UCSD-AML1 (cell line): ENCODE data around the gene UFSP1.
"Not testable (repeated sequence)": the region's sequence is repeated elsewhere in the genome, so short reads cannot be mapped to it uniquely, and the experiment has no call there.

Experiments
- DNase-seq: peaks from one replicate; lab custom pipeline; 2025; ENCODE audit not compliant: unreplicated experiment; lab: John Stamatoyannopoulos, UW

UFSP1 gene

DNA sequence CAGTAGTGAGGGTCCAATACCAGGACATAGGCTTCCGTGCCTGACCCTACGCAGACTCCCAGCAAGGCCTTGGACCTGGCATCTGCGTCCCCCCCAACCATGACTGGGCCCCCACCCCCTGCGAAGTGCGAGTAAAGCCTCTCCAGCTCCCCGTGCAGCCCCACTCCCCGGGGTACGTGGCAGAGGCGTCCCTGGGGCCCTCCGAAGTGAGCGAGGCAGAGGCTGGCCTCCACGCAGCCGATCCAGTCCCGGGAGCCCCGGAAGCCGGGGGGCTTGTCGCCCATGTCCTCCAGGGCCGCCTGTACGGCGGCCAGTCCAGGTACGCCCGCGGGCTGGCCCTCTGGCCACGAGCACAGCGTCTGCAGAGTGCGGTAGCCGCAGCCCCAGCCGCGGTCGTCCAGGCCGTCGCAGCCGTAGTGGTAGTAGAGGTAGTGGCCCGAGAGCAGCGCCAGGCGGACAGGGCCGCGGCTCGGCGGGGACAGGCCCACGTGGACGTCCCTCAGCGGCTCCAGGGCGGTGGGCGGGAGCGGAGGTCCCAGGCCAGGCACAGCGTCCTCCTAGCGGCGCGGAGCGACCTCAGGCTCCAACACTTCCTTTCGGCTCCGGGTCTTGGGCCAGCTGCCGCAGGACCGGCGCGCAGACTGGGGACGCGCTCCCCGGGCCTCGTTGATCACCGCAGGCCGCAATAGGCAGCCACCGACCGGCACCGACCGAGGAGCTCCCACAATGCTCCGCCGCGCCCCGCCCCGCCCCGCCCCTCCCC, at the start of gene UFSP1:
UFSP1 (minus strand) TSS at position 728 of the 763 bp plus-strand sequence; CDS start at position 284, 444 bp downstream.
- DNase-seq, result no peak

DNA sequence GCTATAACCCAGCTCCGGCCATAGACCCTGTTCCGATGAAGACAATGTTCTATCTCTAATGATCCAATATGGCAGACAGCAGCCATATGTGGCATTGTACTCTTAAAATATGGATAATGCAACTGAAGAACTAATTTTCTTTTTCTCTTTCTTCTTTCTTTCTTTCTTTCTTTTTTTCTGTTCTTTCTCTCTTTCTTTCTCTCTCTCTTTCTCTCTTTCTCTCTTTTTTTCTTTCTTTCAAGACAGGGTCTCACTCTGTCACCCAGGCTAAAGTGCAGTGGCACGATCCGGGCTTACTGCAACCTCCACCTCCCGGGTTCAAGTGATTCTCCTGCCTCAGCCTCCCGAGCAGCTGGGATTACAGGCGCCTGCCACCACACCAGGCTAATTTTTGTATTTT, 46.7 kb upstream of the UFSP1 start:
- DNase-seq, result not testable (repeated sequence)

DNA sequence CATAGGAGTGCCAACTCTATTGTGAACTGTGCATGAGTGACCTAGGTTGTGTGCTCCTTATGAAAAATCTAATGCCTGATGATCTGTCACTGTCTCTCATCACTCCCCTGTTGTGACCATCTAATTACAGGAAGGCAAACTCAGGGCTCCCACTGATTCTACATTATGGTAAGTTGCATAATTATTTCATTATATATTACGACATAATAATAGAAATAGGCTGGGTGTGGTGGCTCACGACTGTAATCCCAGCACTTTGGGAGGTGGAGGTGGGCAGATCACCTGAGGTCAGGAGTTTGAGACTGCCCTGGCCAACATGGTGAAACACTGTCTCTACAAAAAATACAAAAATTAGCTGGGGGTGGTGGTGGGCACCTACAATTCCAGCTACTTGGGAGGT, 45.9 kb upstream of the UFSP1 start:
- not testable (repeated sequence) for DNase-seq

DNA sequence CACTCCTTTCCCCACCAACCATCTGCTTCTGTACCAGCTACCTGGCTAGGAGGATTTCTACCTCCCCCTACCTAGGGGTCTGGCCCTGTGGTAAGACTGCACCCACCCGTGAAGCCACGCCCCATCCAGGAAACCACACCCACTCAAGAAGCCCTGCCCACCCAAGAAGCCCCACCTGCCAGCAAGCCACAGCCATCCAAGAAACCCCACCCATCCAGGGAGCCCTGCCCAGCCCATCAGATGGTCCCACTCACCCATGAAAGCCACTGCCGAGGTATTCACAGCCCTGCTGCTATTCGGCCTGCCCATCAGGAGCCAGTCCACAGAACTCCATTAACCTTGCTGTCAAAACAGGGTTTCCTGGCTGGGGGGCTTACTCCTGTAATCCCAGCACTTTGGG, 44.2 kb upstream of the UFSP1 start:
- DNase-seq, result no peak

DNA sequence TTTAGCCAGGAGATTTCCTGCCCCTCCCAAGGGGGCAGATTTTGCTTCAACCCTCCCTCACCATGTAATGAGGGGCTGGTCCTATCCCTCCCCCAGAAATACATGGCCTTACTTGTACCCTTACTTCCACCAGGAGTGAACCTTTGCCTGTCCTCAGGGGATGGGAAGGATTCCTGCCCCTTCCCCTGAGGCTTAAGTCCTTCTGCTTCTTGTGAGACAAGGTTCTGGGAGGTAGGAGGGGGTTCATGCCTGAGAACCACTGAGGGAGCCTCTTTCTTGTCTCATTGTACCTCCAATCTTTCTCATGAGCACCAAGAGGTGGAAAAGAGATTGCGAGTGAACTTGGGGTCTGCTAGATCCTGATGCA, 40.3 kb upstream of the UFSP1 start:
- DNase-seq, result no peak

DNA sequence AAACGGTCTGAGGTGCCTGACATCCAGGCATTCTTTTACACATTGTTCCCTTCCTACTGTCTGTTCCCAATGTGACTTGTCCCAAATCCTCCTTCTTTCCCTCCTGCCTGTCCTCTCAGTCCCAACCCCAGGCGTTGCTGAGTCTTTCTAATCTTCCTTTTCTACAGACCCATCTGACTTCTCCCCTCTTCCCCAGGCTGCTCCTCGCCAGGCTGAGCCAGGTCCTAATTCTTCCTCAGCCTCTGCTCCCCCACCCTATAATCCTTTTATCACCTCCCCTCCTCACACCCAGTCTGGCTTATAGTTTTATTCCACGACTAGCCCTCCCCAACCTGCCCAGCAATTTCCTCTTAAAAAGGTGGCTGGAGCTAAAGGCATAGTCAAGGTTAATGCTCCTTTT, 34.1 kb upstream of the UFSP1 start:
- not testable (repeated sequence) for DNase-seq

DNA sequence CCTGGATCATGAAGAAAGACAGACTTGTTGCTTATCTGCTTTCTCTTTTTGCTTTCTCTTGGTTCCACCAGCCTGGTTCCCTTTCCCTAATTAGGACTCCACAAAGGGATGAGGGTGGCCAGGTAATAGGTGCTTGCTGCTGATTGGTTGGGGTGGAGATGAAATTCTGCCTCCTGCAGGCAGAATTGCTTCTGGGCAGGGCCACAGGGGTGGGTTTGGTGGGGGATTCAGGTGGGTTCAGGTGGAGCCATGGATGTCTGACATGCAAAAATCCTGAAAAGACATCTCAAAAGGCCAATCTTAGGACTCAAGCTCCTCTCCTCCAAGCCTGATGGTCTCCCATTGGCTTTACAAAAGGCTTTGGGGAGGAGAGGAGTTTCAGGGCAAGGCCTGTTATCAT, 31.5 kb upstream of the UFSP1 start:
- no peak for DNase-seq

DNA sequence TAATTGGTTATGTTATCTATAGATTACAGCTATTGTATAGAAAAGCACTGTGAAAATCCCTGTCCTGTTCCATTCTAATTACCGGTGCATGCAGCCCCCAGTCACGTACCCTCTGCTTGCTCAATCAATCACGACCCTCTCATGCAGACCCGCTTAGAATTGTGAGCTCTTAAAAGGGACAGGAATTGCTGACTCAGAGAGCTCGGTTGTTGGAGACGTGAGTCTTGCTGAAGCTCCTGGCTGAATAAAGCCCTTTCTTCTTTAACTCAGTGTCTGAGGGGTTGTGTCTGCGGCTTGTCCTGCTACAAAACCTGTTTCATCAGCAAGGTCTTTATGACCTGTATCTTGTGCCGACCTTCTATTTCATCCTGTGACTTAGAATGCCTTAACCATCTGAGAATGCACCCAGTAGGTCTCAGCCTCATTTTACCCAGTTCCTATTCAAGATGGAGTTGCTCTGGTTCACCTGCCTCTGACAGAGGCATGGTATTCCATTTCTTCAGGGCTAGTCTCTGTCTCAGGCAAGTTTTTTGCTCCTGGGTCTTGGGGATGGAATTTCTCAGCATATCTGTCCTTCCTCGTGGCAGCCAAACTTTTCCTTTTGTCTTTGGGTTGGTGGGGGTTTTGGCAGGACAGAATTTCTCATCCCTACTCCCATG, 30.4 kb upstream of the UFSP1 start:
- not testable (repeated sequence) for DNase-seq

DNA sequence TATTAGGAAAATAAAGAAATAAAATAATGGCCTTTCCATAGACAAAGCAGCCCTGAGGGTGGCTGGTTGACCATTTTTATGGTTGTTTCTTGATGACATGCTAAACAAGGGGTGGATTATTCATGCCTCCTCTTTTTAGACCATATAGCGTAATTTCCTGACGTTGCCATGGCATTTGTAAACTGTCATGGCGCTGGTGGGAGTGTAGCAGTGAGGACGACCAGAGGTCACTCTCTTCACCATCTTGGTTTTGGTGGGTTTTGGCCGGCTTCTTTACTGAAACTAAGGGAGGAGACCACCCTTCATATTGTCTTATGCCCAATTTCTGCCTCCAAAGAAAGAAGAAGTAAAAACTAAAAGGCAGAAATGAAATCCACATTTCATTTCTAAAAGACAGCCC, 29.8 kb upstream of the UFSP1 start:
- DNase-seq, result not testable (repeated sequence)

DNA sequence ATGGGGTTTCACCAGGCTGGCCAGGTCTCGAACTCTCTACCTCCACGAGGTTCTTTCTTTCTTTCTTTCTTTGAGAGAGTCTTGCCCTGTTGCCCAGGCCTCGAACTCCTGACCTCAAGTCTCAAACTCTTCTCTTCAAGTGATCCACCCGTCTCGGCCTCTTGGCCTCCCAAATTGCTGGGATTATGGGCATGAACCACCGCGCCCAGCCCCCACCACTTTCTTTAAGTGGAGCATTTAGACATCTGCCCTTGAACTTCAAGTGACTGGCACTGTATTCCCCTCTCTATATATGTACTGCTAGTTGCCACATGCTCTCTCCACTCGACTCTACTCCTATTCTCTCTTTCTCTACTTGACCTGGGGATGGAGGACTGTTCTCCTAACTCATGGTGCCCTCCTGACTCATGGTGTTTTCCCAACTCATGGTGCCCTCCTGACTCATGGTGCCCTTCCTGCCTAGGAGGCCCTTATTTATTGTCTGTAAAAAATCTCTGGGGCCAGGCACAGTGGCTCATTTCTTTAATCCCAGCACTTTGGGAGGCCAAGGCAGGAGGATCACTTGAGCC, 25.4 kb upstream of the UFSP1 start:
- no peak for DNase-seq

DNA sequence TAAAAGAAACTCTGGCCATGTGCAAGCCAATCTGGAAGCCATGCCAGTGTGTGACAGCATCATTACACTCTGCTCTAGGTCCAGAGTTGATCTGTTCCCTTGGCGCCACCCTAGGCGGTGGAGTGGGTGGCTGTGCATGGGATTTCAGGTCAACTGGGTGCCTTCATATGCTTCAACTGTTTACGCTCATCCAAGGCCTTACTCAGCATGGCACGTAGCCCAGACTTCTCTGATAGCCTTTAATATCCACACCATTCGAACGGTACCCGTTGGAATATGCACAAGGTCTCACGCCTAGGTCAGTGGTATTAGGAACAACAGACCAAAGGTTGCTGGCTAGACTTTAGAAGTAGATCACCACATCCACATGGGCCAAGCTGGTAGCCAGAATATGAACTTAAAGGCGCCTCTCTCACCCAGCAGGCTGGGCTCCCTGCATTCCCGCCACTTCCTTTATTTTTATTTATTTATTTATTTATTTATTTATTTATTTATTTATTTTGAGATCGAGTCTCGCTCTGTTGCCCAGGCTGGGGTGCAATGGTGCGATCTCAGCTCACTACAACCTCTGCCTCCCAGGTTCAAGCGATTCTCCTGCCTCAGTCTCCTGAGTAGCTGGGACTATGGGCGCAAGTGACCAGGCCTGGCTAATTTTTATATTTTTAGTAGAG, 24.8 kb upstream of the UFSP1 start:
- no peak for DNase-seq

DNA sequence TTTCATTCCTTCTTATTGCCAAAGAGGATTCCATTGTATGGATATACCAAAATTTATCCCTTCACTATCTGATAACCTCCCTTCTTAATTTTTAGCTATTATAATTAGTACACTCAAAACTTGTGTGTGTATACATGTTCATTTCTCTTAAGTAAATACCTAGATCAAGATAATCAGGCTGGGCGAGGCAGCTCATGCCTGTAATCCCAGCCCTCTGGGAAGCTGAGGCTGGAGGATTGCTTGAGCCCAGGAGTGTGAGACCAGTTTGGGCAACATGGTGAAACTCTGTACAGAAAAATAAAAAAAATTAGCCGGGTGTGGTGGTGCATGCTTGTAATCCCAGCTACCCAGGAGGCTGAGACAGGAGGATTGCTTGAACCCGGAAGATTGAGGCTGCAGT, 22.0 kb upstream of the UFSP1 start:
- no peak for DNase-seq

DNA sequence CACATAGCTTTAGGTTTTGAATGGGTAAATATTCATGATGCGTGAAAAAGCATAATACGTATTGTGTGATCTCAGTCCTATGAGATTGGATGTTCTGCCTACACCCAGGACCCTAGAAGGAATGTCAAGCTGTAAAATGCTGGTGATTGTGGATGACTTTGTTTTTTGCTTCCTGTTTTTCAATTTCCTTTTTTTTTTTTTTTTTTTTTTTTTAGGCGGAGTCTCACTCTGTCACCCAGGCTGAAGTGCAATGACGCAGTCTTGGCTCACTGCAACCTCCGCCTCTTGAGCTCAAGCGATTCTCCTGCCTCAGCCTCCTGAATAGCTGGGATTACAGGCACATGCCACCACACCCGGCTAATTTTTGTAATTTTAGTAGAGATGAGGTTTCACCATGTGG, 20.9 kb upstream of the UFSP1 start:
- not testable (repeated sequence) for DNase-seq

DNA sequence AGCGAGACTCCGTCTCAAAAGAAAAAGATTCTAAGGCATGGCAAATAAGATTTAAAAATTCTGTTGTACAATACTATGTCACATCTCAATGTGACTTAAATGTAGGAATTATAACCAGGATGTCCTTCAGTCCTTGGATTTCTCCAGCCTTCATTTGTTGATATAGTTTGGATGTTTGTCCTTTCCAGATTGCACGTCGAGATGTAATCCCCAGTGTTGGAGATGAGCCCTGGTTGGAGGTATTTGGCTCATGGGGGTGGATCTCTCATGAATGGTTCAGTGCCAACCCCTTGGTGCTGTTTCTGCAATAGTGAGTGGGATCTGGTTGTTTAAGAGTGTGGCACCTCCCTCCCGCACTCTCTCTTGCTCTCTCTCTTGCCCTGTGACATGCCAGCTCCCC, 19.0 kb upstream of the UFSP1 start:
- no peak for DNase-seq

DNA sequence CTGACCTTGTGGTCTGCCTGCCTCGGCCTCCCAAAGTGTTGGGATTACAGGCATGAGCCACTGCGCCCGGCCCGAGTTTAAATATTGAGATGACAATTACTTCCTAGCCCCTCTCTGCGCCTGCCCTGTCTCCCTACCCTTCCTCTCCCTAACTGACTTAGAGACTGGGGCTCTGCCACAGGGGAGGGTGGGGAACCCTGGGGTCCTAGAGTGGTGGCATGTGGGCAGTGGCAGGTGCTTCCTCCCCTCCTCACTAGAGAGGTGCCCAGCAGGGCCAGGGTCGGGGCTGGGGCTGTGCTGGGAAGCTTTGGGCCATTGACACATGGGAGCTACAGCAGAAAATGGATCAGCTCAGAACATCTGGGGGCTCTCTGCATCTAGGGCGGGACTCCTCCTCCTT, 13.1 kb upstream of the UFSP1 start:
- no peak for DNase-seq

DNA sequence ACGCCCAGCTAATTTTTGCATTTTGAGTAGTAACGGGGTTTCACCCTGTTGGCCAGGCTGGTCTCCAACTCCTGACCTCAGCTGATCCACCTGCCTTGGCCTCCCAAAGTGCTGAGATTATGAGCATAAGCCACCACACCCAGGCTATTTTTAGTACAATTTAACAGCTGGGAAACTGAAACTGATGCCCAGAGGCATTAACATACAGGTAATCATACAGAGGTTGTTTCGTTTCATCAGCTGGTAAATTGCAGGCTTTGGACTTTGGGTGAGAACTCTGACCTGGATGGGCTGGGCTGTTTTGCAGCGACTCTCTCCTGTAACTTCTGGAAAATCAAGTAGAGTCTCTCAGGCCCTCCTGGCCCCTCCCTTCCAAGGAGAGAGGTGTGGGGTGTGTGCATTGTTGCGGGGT, 12.4 kb upstream of the UFSP1 start:
- no peak for DNase-seq

DNA sequence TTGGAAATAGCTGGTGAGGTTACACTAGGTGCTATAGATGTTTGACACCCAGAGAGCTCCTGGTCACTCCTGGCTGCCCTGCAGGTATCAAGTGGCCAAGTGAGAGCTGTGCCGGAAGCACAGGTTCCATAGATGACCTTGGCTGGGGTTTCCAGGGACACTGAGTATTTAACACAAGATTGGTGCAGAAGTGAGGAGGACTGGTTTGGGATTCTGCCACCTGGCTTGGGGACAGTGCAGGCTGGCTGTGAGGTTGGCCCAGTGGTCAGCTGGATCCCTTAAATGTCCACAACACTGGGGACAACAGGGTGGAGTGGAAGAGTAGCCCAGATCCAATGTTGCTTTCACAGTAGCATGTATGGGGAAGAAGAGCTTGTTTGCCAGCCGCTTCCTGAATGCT, 11.5 kb upstream of the UFSP1 start:
- DNase-seq, result no peak

DNA sequence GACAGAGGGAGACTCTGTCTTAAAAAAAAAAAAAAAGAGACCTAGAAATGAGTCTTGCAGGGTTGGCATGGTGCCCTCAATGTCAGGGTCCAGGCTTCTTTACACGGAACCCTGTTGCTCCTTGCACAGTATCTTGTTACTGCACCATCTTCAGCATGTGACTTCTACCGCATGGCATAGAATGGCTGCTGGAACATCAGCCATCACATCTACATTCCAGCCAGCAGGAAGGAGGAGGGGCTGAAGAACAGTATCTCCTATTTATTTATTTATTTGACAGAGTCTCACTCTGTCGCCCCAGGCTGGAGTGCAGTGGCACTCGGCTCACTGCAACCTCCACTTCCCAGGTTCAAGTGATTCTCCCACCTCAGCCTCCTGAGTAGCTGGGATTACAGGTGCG, 9.9 kb upstream of the UFSP1 start:
- no peak for DNase-seq

DNA sequence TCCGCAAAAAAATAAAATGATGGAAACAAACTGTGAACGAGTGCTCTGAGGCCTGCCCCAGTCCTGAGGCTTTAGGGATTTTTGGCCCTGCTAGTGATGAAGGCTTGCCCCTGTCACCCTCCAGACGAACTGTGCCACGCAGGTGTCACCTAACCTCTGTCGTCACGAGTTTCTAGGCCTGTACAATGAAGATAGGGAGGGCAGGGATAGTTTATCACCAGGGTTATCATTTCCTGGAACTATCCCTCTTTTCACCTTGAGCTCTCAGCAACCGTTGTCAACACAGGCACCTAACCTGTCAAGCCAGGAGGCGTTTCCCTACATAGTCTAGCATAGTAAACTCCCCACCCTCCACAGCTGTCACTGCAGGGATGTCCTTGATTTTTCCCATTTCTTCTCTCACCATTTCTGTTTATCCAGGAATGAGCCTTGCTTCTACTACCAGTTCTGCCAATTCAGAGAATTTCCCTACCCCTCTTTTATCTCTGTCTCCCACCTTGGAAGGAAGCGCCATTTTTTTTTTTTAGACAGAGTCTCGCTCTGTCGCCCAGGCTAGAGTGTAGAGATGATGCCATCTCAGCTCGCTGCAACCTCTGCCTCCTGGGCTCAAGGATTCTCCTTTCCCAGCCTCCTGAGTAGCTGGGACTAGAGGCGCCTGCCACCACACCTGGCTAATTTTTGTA, 8.4 kb upstream of the UFSP1 start:
- no peak for DNase-seq

DNA sequence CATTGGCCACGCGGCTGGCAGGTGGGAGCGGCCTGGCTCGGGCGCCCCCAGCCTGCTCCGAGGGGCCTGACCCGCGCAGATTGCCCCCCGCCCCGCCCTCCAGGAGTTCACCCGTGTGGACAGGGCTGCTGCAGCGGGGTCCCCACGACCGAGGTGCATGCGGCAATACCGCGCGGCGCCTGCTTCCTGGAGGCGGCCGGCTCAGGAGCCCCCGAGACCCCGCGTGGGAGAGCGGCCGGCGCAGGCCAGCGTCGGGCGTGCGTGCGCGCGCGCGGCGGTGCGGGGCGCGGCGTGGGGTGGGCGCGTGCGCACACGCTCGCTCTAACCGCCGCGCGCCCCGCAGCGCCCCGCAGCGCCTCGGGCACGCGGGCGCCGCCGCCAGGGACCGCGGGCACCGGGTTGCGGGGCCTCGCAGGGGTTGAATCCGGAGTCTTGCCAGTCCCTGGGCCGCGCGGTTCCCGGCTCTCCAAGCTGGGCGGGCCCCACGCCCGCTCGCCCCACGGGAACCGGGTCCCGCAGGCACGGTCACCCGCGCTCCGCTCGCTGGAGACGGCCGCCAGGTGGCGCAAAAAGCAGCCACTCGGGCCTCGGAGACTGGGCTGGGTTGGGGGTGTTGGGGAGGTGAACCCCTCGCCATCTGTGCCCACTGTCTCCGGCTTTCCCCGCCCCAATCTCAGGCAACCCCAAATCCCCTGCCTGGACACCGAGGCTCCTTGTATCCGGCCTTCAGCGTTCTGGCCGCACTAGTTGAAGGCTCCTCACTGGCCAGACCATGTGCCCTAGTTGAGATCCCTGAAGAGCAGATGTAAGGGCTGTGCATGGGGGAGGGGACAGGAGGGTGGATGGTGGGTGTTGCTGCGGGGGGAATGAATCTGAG, 7.5 kb upstream of the UFSP1 start:
- DNase-seq, result peak; percentile 29
